Loucy (cell line): ENCODE results near the gene SDK1.
"Not testable (repeated sequence)": the region's sequence is repeated elsewhere in the genome, so short reads cannot be mapped to it uniquely, and the experiment has no call there.

ENCODE experiments used
- H2AFZ ChIP-seq: fragments of 200-600 bp; sonication (generic); 2 replicates; pipeline ENCODE4 v1.6.0; 2016; ENCODE audit warnings: antibody characterized with exemption, mild to moderate bottlenecking, low read length, moderate library complexity
- H3F3A ChIP-seq: fragments of 200-600 bp; 2 replicates; pipeline ENCODE4 v1.6.0; 2016; ENCODE audit warnings: antibody characterized with exemption, low read depth, mild to moderate bottlenecking
- H3K27me3 ChIP-seq: fragments of 200-600 bp; sonication (generic); 2 replicates; pipeline ENCODE4 v1.6.1; 2014; ENCODE audit warnings: low read length, mild to moderate bottlenecking; ENCODE audit not compliant: insufficient read depth, poor library complexity, severe bottlenecking
- H3K36me3 ChIP-seq: fragments of 200-600 bp; sonication (generic); 2 replicates; pipeline ENCODE4 v1.6.1; 2016; ENCODE audit warnings: low read length; ENCODE audit not compliant: insufficient read depth
- H3K4me1 ChIP-seq: fragments of 200-600 bp; sonication (generic); 2 replicates; pipeline ENCODE4 v1.5.1; 2014; ENCODE audit warnings: low read length, mild to moderate bottlenecking; ENCODE audit not compliant: insufficient read depth, poor library complexity, severe bottlenecking
- H3K4me2 ChIP-seq: fragments of 200-600 bp; sonication (generic); 2 replicates; pipeline ENCODE4 v1.6.0; 2014; ENCODE audit warnings: antibody characterized with exemption, low read length, low read depth, mild to moderate bottlenecking; ENCODE audit not compliant: poor library complexity, severe bottlenecking
- H3K4me3 ChIP-seq: fragments of 200-600 bp; sonication (generic); 2 replicates; pipeline ENCODE4 v1.5.1; 2014; ENCODE audit warnings: low read length, mild to moderate bottlenecking, mixed read lengths; ENCODE audit not compliant: poor library complexity, severe bottlenecking
- H3K79me2 ChIP-seq: fragments of 200-600 bp; sonication (generic); 2 replicates; pipeline ENCODE4 v1.6.1; 2014; ENCODE audit warnings: low read length; ENCODE audit not compliant: insufficient read depth
- H3K9ac ChIP-seq: fragments of 200-600 bp; sonication (generic); 2 replicates; pipeline ENCODE4 v1.6.0; 2014; ENCODE audit warnings: mild to moderate bottlenecking, low read depth, low read length, moderate library complexity; ENCODE audit not compliant: poor library complexity, severe bottlenecking
- H3K9me2 ChIP-seq: fragments of 200-600 bp; sonication (generic); replicated peaks from 2 replicates; pipeline ENCODE4 v1.6.1; 2016; ENCODE audit warnings: low read depth, low read length, mixed read lengths
- H3K9me3 ChIP-seq: fragments of 200-600 bp; sonication (generic); 2 replicates; pipeline ENCODE4 v1.6.1; 2014; ENCODE audit warnings: mild to moderate bottlenecking, antibody characterized with exemption, low read length, low read depth; ENCODE audit not compliant: insufficient read depth
- H4K20me1 ChIP-seq: fragments of 200-600 bp; sonication (generic); 2 replicates; pipeline ENCODE4 v1.6.0; 2014; ENCODE audit warnings: antibody characterized with exemption, low read length, mild to moderate bottlenecking; ENCODE audit not compliant: insufficient read depth, poor library complexity, severe bottlenecking
- CTCF ChIP-seq: fragments of 200-600 bp; sonication (generic); conservative IDR thresholded peaks from 2 replicates; pipeline ENCODE4 v1.5.1; 2014; ENCODE audit warnings: mild to moderate bottlenecking, antibody characterized with exemption, low read length
- EZH2phosphoT487 ChIP-seq: fragments of 200-600 bp; IDR thresholded peaks from 2 replicates; pipeline ENCODE4 v1.6.1; 2018; ENCODE audit warnings: antibody characterized with exemption, mild to moderate bottlenecking, moderate library complexity, borderline replicate concordance

SDK1 gene

GRCh38 chr7:4302203-4302905, 1001.3 kb downstream of the SDK1 start:
- no peak overlapping the region for H2AFZ ChIP-seq
- H3F3A ChIP-seq, result no peaks in the 10 kb centered on the region
- H3K36me3 ChIP-seq, result no peaks in the 10 kb centered on the region
- no peak overlapping the region for H3K9ac ChIP-seq
- TF ChIP-seq EZH2phosphoT487, result no peak
- TF ChIP-seq CTCF, result no peak
- no peaks in the 10 kb centered on the region for H3K27me3 ChIP-seq
- no peaks in the 10 kb centered on the region for H3K79me2 ChIP-seq
- H3K4me1 ChIP-seq, result no peaks in the 10 kb centered on the region
- no peaks in the 10 kb centered on the region for H3K9me2 ChIP-seq
- H3K4me3 ChIP-seq, result no peak overlapping the region
- no peaks in the 10 kb centered on the region for H4K20me1 ChIP-seq
- H3K4me2 ChIP-seq, result no peak overlapping the region
- peaks cover 6% of the 10 kb centered on the region; the same call in 1 of the 2 replicates for H3K9me3 ChIP-seq

GRCh38 chr7:4307316-4308204, 1006.5 kb downstream of the SDK1 start:
- Histone ChIP-seq H3K4me1 (no peaks in the 10 kb centered on the region), H3K9me3 (peaks cover 6% of the 10 kb centered on the region; the same call in 1 of the 2 replicates), H3K4me3 (no peak overlapping the region), H3K79me2 (no peaks in the 10 kb centered on the region), H2AFZ (no peak overlapping the region), H3K9me2 (no peaks in the 10 kb centered on the region), H3F3A (no peaks in the 10 kb centered on the region), H3K36me3 (no peaks in the 10 kb centered on the region), H3K27me3 (no peaks in the 10 kb centered on the region), H3K9ac (no peak overlapping the region), H3K4me2 (no peak overlapping the region), H4K20me1 (no peaks in the 10 kb centered on the region)
- TF ChIP-seq CTCF (no peak), EZH2phosphoT487 (no peak)

- H3K4me3 ChIP-seq, result no peak overlapping the region
- no peaks in the 10 kb centered on the region for H3K27me3 ChIP-seq
- H3K36me3 ChIP-seq, result no peaks in the 10 kb centered on the region
- H4K20me1 ChIP-seq, result no peaks in the 10 kb centered on the region
- no peaks in the 10 kb centered on the region for H3K4me1 ChIP-seq
- no peak for TF ChIP-seq CTCF
- TF ChIP-seq EZH2phosphoT487, result no peak
- no peak overlapping the region for H2AFZ ChIP-seq
- no peaks in the 10 kb centered on the region for H3K79me2 ChIP-seq
- H3K9me3 ChIP-seq, result peaks cover 6% of the 10 kb centered on the region; the same call in 1 of the 2 replicates
- no peaks in the 10 kb centered on the region for H3F3A ChIP-seq
- no peaks in the 10 kb centered on the region for H3K9me2 ChIP-seq
- H3K9ac ChIP-seq, result no peak overlapping the region
- no peak overlapping the region for H3K4me2 ChIP-seq
Measured at GRCh38 chr7:4308205-4308590, 1007.1 kb downstream of the SDK1 start.

GRCh38 chr7:4313911-4314310, 1012.9 kb downstream of the SDK1 start:
- H3K4me2 ChIP-seq, H4K20me1 ChIP-seq, H3K36me3 ChIP-seq, H3K9me3 ChIP-seq, H3F3A ChIP-seq, H3K4me3 ChIP-seq, H3K9me2 ChIP-seq, H3K27me3 ChIP-seq, H3K4me1 ChIP-seq, H3K79me2 ChIP-seq, H3K9ac ChIP-seq, H2AFZ ChIP-seq: not testable (repeated sequence)

GRCh38 chr7:4314316-4314715, 1013.3 kb downstream of the SDK1 start:
- H3K27me3 ChIP-seq, H3K9me2 ChIP-seq, H3K36me3 ChIP-seq, H3K79me2 ChIP-seq, H3K4me2 ChIP-seq, H3F3A ChIP-seq, H3K9me3 ChIP-seq, H3K4me3 ChIP-seq, H3K4me1 ChIP-seq, H3K9ac ChIP-seq, H4K20me1 ChIP-seq, H2AFZ ChIP-seq: not testable (repeated sequence)
